Common myeloid progenitor, CD34-positive (primary cell): ENCODE results near the gene CEACAM5.
"Not testable (repeated sequence)": the region's sequence is repeated elsewhere in the genome, so short reads cannot be mapped to it uniquely, and the experiment has no call there.

Source experiments
- CTCF ChIA-PET: fragments of 350-600 bp; sonication (Branson Sonifier 250); formaldehyde crosslinking; loops from one replicate; lab custom pipeline; 2021; ENCODE audit warnings: antibody characterized with exemption; lab: Charles Lee
- POLR2A ChIA-PET: fragments of 350-600 bp; sonication (Branson Sonifier 250); formaldehyde crosslinking; loops from one replicate; lab custom pipeline; 2021; ENCODE audit warnings: antibody characterized with exemption; lab: Charles Lee
- DNase-seq, 3 donors: peaks; one replicate each; pipeline versions ENCODE4 v3.0.0 to v3.0.0-alpha.2; 2013
- H3K27ac ChIP-seq, 2 experiments: 1 replicate in 1 of 2; 2 replicates in 1 of 2; pipeline ENCODE4 v1.7.0; 2013; ENCODE audit warnings: inconsistent platforms in 2 of 2, low read length in 2 of 2, mild to moderate bottlenecking in 2 of 2, low read depth in 1 of 2, moderate library complexity in 1 of 2; ENCODE audit not compliant: severe bottlenecking in 2 of 2, insufficient read depth in 1 of 2, poor library complexity in 1 of 2
- H3K27me3 ChIP-seq, 5 experiments: replicated peaks in 2 of 5; 1 replicate in 3 of 5; 2 replicates in 2 of 5; pipeline versions ENCODE4 v1.6.1 to v1.7.0; 2013; ENCODE audit warnings: low read length in 4 of 5, mild to moderate bottlenecking in 2 of 5, moderate library complexity in 2 of 5, inconsistent platforms in 1 of 5; ENCODE audit not compliant: insufficient read depth in 5 of 5, control insufficient read depth in 4 of 5
- H3K36me3 ChIP-seq, 4 experiments: 1 replicate in 2 of 4; 2 replicates in 2 of 4; pipeline versions ENCODE4 v1.6.1 to v1.7.0; 2013; ENCODE audit warnings: low read length in 3 of 4, control low read depth in 1 of 4, mild to moderate bottlenecking in 1 of 4; ENCODE audit not compliant: control insufficient read depth in 4 of 4, insufficient read depth in 4 of 4
- H3K4me1 ChIP-seq, 4 experiments: 1 replicate in 3 of 4; 2 replicates in 1 of 4; pipeline versions ENCODE4 v1.6.1 to v1.7.1; 2013; ENCODE audit warnings: low read length in 3 of 4, mild to moderate bottlenecking in 3 of 4, control low read depth in 1 of 4, inconsistent platforms in 1 of 4, moderate library complexity in 1 of 4; ENCODE audit not compliant: control insufficient read depth in 4 of 4, insufficient read depth in 4 of 4; ENCODE audit errors: control extremely low read depth in 1 of 4
- H3K4me3 ChIP-seq, 7 experiments: 1 replicate in 4 of 7; 2 replicates in 3 of 7; pipeline versions ENCODE4 v1.5.1 to v1.7.0; 2013; ENCODE audit warnings: mild to moderate bottlenecking in 7 of 7, low read length in 6 of 7, moderate library complexity in 6 of 7, inconsistent platforms in 2 of 7, low read depth in 2 of 7, control low read depth in 1 of 7; ENCODE audit not compliant: insufficient read depth in 4 of 7, control insufficient read depth in 1 of 7; ENCODE audit errors: extremely low read depth in 1 of 7
- H3K9me3 ChIP-seq, 5 experiments: 1 replicate in 4 of 5; 2 replicates in 1 of 5; pipeline versions ENCODE4 v1.6.1 to v1.7.1; 2013; ENCODE audit warnings: low read length in 4 of 5, mild to moderate bottlenecking in 2 of 5, inconsistent platforms in 1 of 5, low read depth in 1 of 5, moderate library complexity in 1 of 5; ENCODE audit not compliant: control insufficient read depth in 4 of 5, insufficient read depth in 2 of 5; ENCODE audit errors: control extremely low read depth in 1 of 5
- WGBS: methylation state at CpG from one replicate; pipeline ENCODE4 v1.1.5; 2013; ENCODE audit not compliant: insufficient coverage; 5-methylcytosine and 5-hydroxymethylcytosine counted together

The CEACAM5 gene

GRCh38 chr19:41706741-41707501 lies 1.5 kb upstream of the CEACAM5 start:
- Histone ChIP-seq H3K27ac (no peak overlapping the region), H3K4me3 (peak overlapping the region in 6 of 7 experiments; percentile 4 to 67 (median 50)), H3K36me3 (no peaks in the 10 kb centered on the region), H3K9me3 (no peaks in the 10 kb centered on the region), H3K27me3 (peaks cover 0 to 13% (median 7%) of the 10 kb centered on the region in 5 experiments), H3K4me1 (peaks cover 0 to 2% (median 0%) of the 10 kb centered on the region in 4 experiments)
- WGBS: 11% methylated on average over 18 of the region's 26 CpGs
- POLR2A ChIA-PET: interaction anchor here (0.5 kb wide), 1 partner anchor 11 kb away, joined by 3 read pairs; no protein-coding TSS in a partner anchor
- CTCF ChIA-PET: interaction anchor here (0.7 to 3.9 kb wide), 25 partner anchors 9 to 116 kb away, joined by 3 to 59 read pairs (median 4); partner anchors contain the start of gene CEACAM6
- peak; percentile 82 to 86 (median 86) for DNase-seq

DNA sequence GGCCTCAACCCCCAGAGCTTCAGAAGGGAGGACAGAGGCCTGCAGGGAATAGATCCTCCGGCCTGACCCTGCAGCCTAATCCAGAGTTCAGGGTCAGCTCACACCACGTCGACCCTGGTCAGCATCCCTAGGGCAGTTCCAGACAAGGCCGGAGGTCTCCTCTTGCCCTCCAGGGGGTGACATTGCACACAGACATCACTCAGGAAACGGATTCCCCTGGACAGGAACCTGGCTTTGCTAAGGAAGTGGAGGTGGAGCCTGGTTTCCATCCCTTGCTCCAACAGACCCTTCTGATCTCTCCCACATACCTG lies 969 bp upstream of the CEACAM5 start:
- Histone ChIP-seq H3K9me3 (no peaks in the 10 kb centered on the region), H3K36me3 (no peaks in the 10 kb centered on the region), H3K4me1 (peaks cover 0 to 2% (median 0%) of the 10 kb centered on the region in 4 experiments), H3K27me3 (peaks cover 0 to 13% (median 7%) of the 10 kb centered on the region in 5 experiments), H3K4me3 (no peak overlapping the region), H3K27ac (no peak overlapping the region)
- DNase-seq: no peak
- ChIA-PET CTCF (interaction anchor here (0.7 to 3.9 kb wide), 23 partner anchors 8 to 115 kb away, joined by 3 to 59 read pairs (median 4); partner anchors contain the start of gene CEACAM6), POLR2A (no interaction called here)
- 68% methylated on average over 5 of the region's 5 CpGs for WGBS

GRCh38 chr19:41707871-41708371 lies 505 bp upstream of the CEACAM5 start:
- Histone ChIP-seq H3K27me3 (peaks cover 0 to 13% (median 7%) of the 10 kb centered on the region in 5 experiments), H3K4me1 (peaks cover 0 to 2% (median 0%) of the 10 kb centered on the region in 4 experiments), H3K36me3 (no peaks in the 10 kb centered on the region), H3K9me3 (no peaks in the 10 kb centered on the region), H3K27ac (no peak overlapping the region), H3K4me3 (no peak overlapping the region)
- WGBS: 100% methylated on average over 5 of the region's 5 CpGs
- ChIA-PET POLR2A (no interaction called here), CTCF (interaction anchor here (1.0 to 3.9 kb wide), 11 partner anchors 8 to 87 kb away, joined by 3 to 59 read pairs (median 6); partner anchors contain the start of gene CEACAM6)
- DNase-seq: no peak

- H3K4me3 ChIP-seq, DNase-seq, H3K36me3 ChIP-seq, H3K4me1 ChIP-seq, H3K27ac ChIP-seq, H3K9me3 ChIP-seq, POLR2A ChIA-PET: not testable (repeated sequence)
- peaks cover 0 to 14% (median 4%) of the 10 kb centered on the region in 5 experiments for H3K27me3 ChIP-seq
- WGBS: 100% methylated on average over 2 of the region's 8 CpGs
- CTCF ChIA-PET: interaction anchor here (1.3 to 1.4 kb wide), 3 partner anchors 8 to 32 kb away, joined by 3 to 4 read pairs (median 3); no protein-coding TSS in a partner anchor
Measured at GRCh38 chr19:41709516-41709915, 1.1 kb downstream of the CEACAM5 start.

DNA sequence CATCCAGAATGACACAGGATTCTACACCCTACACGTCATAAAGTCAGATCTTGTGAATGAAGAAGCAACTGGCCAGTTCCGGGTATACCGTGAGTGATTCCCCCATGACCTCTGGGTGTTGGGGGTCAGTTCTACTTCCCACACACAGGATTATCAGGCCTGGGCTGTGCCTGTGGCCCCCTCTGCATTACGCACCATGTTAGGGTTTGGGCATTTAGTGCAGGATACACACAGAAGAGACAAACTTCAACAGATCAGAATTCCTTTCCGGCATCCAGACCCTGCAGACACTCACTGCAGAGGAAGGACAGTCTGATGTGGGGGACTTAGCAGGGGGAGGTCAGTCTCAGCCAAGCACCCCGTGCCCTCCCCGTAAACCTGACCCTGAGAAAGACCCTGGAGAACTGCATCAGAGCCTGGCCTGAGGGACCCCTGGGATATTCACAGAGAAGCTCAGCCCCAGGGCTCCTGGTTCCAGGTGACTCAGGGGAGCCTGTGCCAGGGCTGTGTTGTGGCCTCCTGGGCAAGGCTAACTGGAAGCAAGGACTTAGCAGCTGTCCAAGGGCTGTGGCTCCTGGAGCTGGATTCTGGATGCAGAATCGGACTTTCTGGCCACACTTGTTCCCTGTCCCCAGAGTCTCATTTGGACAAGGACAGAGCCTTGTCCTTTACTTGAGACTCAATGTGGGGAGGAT lies 1.7 kb downstream of the CEACAM5 start:
- POLR2A ChIA-PET: interaction anchor here (0.6 kb wide), 1 partner anchor 198 kb away, joined by 3 read pairs; no protein-coding TSS in a partner anchor
- CTCF ChIA-PET: interaction anchor here (1.3 to 1.6 kb wide), 5 partner anchors 9 to 83 kb away, joined by 3 to 6 read pairs (median 4); no protein-coding TSS in a partner anchor
- H3K9me3 ChIP-seq: no peaks in the 10 kb centered on the region
- DNase-seq: no peak
- no peak overlapping the region for H3K4me3 ChIP-seq
- H3K27me3 ChIP-seq: peaks cover 0 to 12% (median 2%) of the 10 kb centered on the region in 5 experiments
- H3K27ac ChIP-seq: no peak overlapping the region
- H3K36me3 ChIP-seq: no peaks in the 10 kb centered on the region
- peaks cover 0 to 2% (median 0%) of the 10 kb centered on the region in 4 experiments for H3K4me1 ChIP-seq
- WGBS: 98% methylated on average over 7 of the region's 8 CpGs

DNA sequence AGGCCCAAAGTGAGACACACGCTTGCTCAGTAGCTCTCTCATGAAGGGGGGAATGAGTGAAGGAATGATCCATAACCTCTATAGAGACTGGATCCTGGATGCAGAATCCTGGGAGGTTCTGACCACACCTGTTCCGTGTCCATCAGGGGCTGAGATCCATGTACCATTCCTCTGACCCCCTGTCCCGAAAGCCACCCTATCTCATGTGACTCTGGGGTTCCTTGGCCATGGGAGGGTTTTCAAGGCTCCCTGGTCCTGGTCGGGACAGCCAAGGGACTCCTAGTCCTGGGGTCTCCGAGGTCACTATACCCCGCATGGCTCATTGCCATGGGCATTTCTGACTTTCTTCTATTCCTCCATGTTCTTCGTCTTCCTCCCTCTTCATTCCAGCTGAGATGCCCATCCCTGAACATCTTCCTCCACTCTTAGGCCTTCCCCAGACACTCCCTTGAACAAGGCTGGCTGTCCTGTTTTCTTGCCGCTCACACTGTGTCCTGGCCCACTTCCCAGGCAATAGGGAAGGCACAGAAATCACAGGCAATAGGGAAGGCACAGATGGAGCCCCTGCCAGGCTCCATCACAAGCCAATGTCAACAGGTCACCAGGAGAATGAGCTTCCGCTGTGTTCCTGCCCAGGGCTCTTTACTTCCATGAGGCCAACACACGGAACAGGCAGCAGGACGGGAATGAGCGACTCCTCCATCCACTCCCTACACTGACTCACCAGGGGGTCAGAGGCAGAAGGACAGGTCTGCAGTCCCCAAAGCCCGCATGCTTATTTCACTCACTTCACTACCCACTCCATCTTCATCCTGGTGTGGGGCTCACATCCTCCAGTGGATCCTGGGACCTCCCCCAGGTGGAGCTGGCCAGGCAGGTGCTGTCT lies 3.2 kb downstream of the CEACAM5 start:
- Histone ChIP-seq H3K4me1 (peaks cover 0 to 2% (median 0%) of the 10 kb centered on the region in 4 experiments), H3K27ac (no peak overlapping the region), H3K4me3 (no peak overlapping the region), H3K27me3 (peaks cover 0 to 13% (median 6%) of the 10 kb centered on the region in 5 experiments), H3K36me3 (no peaks in the 10 kb centered on the region), H3K9me3 (no peaks in the 10 kb centered on the region)
- DNase-seq: no peak
- ChIA-PET CTCF (interaction anchor here (1.2 to 1.6 kb wide), 3 partner anchors 24 to 81 kb away, joined by 4 to 6 read pairs (median 4); no protein-coding TSS in a partner anchor), POLR2A (no interaction called here)
- 90% methylated on average over 10 of the region's 13 CpGs for WGBS
